Mucosa of descending colon (tissue), 3 donors: ENCODE data around the gene KCNQ4. TPM values are rescaled to one million over a fixed set of nuclear protein-coding genes. Genes with fewer than 3 reads are reported as not detected.

Experiments
- ATAC-seq: fragments of 200-7000 bp; cut with Tn5 transposase; one replicate; pipeline ENCODE4 v1.9.1; 2020; ENCODE audit warnings: mild to moderate bottlenecking, moderate library complexity
- DNase-seq, 3 donors: peaks; one replicate each; pipeline ENCODE4 v3.0.0-alpha.2; 2020
- H3K36me3 ChIP-seq: fragments of 200-600 bp; one replicate; pipeline ENCODE4 v1.8.0; 2021; ENCODE audit warnings: low read depth, mild to moderate bottlenecking
- H3K4me1 ChIP-seq: fragments of 200-600 bp; one replicate; pipeline ENCODE4 v1.8.0; 2021; ENCODE audit warnings: low read depth, mild to moderate bottlenecking
- H3K4me3 ChIP-seq: fragments of 200-600 bp; one replicate; pipeline ENCODE4 v1.8.0; 2021; ENCODE audit warnings: mild to moderate bottlenecking
- H3K9me3 ChIP-seq: fragments of 200-600 bp; one replicate; pipeline ENCODE4 v1.8.0; 2021; ENCODE audit warnings: mild to moderate bottlenecking
- CTCF ChIP-seq: fragments of 200-600 bp; IDR thresholded peaks from one replicate; pipeline ENCODE4 v1.8.0; 2022; ENCODE audit warnings: antibody characterized with exemption, mild to moderate bottlenecking
- intact Hi-C, 2 donors: fragments of 100-400 bp; cut with DNase I in 1 of 2; cut with micrococcal nuclease in 1 of 2; formaldehyde crosslinking; loops; one replicate each; pipeline versions ENCODE4 v1.11.0 to v1.11.1; 2022; cut with DNase I, micrococcal nuclease
- total RNA-seq, 3 donors: library from RNA; stranded (reverse); fragmentation: NEBNext Ultra II Directional in 2 of 3; extraction: Animal tissue kit (Norgen Biotek cat#: 25700) in 2 of 3; gene quantifications; one replicate each; pipeline versions ENCODE4 v1.2.1 to v1.2.4, GENCODE V29; 2021 to 2023
- donor health status: DM: no; HTN: no; CAD: no; lungs with moderate emphysema.
- donor health status: DM: no; HTN: no; CAD: no.
- donor health status: DM: no; HTN: yes; CAD: no.

The KCNQ4 gene
- total RNA-seq, 3 donors from 2014 or later = 1.3 to 13.0 (median 2.3) TPM

DNA sequence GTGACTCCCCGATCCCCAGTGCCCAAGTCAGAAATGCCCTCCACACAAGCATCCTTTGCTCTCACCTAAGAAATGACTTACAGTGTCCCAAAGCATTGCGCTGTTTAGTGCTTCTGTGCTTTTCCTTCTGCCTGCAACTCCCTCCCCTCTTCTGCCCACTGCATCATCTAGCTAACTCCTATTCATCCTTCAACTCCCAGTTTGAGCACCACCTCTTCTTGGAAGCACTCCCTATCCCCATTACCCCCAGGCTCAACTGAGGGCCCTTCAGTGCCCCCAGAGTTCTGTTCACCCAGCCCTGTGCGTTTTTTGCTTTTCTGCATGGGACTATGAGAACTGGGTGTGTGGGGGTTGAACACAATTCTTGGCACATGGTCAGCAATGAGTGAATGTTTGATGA is 10.0 kb downstream of the KCNQ4 start:
- H3K36me3 ChIP-seq = no peaks in the 10 kb centered on the region
- no peak for TF ChIP-seq CTCF
- no peaks in the 10 kb centered on the region for H3K9me3 ChIP-seq
- H3K4me3 ChIP-seq = no peak overlapping the region
- intact Hi-C loops = no loop called here
- no peak for DNase-seq
- no peak for ATAC-seq
- H3K4me1 ChIP-seq = no peaks in the 10 kb centered on the region

- Histone ChIP-seq H3K36me3 (no peaks in the 10 kb centered on the region), H3K9me3 (no peaks in the 10 kb centered on the region), H3K4me3 (no peak overlapping the region), H3K4me1 (no peaks in the 10 kb centered on the region)
- intact Hi-C loops = no loop called here
- ATAC-seq (no peak), DNase-seq (no peak)
- no peak for TF ChIP-seq CTCF
Measured at GRCh38 chr1:40794048-40794447, 10.5 kb downstream of the KCNQ4 start.

DNA sequence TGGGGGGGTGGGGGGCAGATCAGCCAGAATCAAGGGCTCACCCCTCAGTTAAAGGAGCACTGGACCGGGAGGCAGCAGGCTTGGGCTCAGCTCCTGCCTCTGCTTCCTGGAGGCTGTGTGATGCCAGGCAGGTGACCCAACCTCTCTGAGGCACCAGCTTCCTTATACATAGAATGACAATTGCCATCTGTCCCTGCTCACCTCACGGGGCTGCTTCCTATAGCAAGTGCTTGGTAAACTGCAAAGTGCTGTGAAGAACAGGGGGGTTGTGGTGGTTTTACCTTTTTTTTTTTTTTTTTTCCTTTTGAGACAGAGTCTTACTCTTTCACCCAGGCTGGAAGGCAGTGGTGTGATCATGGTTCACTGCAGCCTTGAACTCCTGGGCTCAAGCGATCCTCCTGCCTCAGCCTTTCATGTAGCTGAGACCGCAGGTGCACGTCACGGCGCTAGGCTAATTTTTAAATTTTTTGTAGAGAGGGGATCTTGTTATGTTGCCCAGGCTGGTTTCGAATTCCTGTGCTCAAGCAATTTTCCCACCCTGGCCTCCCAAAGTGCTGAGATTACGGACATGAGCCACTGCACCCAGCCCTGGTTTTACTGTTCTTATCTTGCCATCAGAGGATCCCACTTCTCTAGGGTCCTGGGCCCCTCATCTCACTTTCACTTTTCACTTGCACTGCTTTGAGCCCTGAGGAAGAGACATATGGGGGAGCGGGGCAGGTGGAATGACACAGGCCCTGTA is 11.6 kb downstream of the KCNQ4 start:
- ATAC-seq = no peak
- Histone ChIP-seq H3K36me3 (no peaks in the 10 kb centered on the region), H3K4me3 (no peak overlapping the region), H3K9me3 (no peaks in the 10 kb centered on the region), H3K4me1 (peaks cover 6% of the 10 kb centered on the region)
- intact Hi-C loops = no loop called here
- no peak for TF ChIP-seq CTCF
- DNase-seq = no peak

GRCh38 chr1:40795811-40796586 is 12.4 kb downstream of the KCNQ4 start:
- H3K4me1 ChIP-seq = peaks cover 6% of the 10 kb centered on the region
- intact Hi-C loops = no loop called here
- no peaks in the 10 kb centered on the region for H3K9me3 ChIP-seq
- TF ChIP-seq CTCF = no peak
- no peak overlapping the region for H3K4me3 ChIP-seq
- DNase-seq (no peak), ATAC-seq (no peak)
- H3K36me3 ChIP-seq = no peaks in the 10 kb centered on the region

- Histone ChIP-seq H3K36me3 (no peaks in the 10 kb centered on the region), H3K4me1 (peaks cover 15% of the 10 kb centered on the region), H3K4me3 (no peak overlapping the region), H3K9me3 (no peaks in the 10 kb centered on the region)
- ATAC-seq (no peak), DNase-seq (no peak)
- no peak for TF ChIP-seq CTCF
- intact Hi-C loops = no loop called here
Measured at GRCh38 chr1:40796939-40797667, 13.5 kb downstream of the KCNQ4 start.
